Mesenteric fat pad (tissue), 1 donor: ENCODE measurements around the gene TACC3. TPM values are rescaled to one million over a fixed set of nuclear protein-coding genes. Genes with fewer than 3 reads are reported as not detected.
"Not testable (repeated sequence)": the region's sequence is repeated elsewhere in the genome, so short reads cannot be mapped to it uniquely, and the experiment has no call there.

Source experiments
- DNase-seq: peaks from one replicate; pipeline ENCODE4 v3.0.0-alpha.2; 2020; ENCODE audit warnings: low spot score
- total RNA-seq: library from RNA; stranded (reverse); fragmentation: NEBNext Ultra II Directional; extraction: Animal tissue kit (Norgen Biotek cat#: 25700); gene quantifications from one replicate; pipeline ENCODE4 v1.2.1, GENCODE V29; 2021
- donor health status: DM: yes; HTN: yes; CAD: no.

The TACC3 gene
- total RNA-seq, 1 donor from 2014 or later: 10.2 TPM

- not testable (repeated sequence) for DNase-seq
Observed at GRCh38 chr4:1701671-1702070, 19.6 kb upstream of the TACC3 start.

- DNase-seq: no peak
Observed at GRCh38 chr4:1703867-1704266, 17.5 kb upstream of the TACC3 start.

- no peak for DNase-seq
Observed at GRCh38 chr4:1705732-1706131, 15.6 kb upstream of the TACC3 start.

- DNase-seq: no peak
Observed at GRCh38 chr4:1706358-1706757, 15.0 kb upstream of the TACC3 start.

GRCh38 chr4:1708581-1708980 lies 12.7 kb upstream of the TACC3 start:
- no peak for DNase-seq

- DNase-seq: no peak
Observed at GRCh38 chr4:1711055-1711570, 10.2 kb upstream of the TACC3 start.

- no peak for DNase-seq
Observed at GRCh38 chr4:1711571-1712215, 9.6 kb upstream of the TACC3 start.

GRCh38 chr4:1712216-1713002 lies 8.9 kb upstream of the TACC3 start, which contains the start of gene SLBP:
SLBP (minus strand) TSS chr4:1712319; CDS start chr4:1712188, 131 bp downstream.
- peak; percentile 99 for DNase-seq

GRCh38 chr4:1713003-1713851 lies 8.1 kb upstream of the TACC3 start:
- DNase-seq: no peak

GRCh38 chr4:1714303-1715001 lies 6.9 kb upstream of the TACC3 start:
- no peak for DNase-seq

GRCh38 chr4:1715002-1715758 lies 6.1 kb upstream of the TACC3 start:
- DNase-seq: no peak

- no peak for DNase-seq
Observed at GRCh38 chr4:1716065-1716945, 5.0 kb upstream of the TACC3 start.

- no peak for DNase-seq
Observed at GRCh38 chr4:1717129-1718094, 3.9 kb upstream of the TACC3 start.

- DNase-seq: no peak
Observed at GRCh38 chr4:1718095-1718850, 3.0 kb upstream of the TACC3 start.

- no peak for DNase-seq
Observed at GRCh38 chr4:1720163-1720983, 948 bp upstream of the TACC3 start.
